Cardiac muscle cell (in vitro differentiated cells and primary cell): ENCODE results near the gene NDUFA11. TPM values are rescaled to one million over a fixed set of nuclear protein-coding genes. Genes with fewer than 3 reads are reported as not detected.

Experiments
- DNase-seq, 2 donors: peaks; one replicate each; pipeline versions ENCODE4 v3.0.0 to v3.0.0-alpha.2; 2010 to 2017; ENCODE audit warnings: low read depth in 1 of 2, low spot score in 1 of 2
- H3K27ac ChIP-seq: fragments of 200-600 bp; sonication (generic); 2 replicates; pipeline ENCODE4 v1.5.1; 2016
- H3K27me3 ChIP-seq: fragments of 200-600 bp; sonication (generic); 2 replicates; pipeline ENCODE4 v1.6.0; 2016; ENCODE audit warnings: control low read depth
- H3K36me3 ChIP-seq: fragments of 200-600 bp; sonication (generic); 2 replicates; pipeline ENCODE4 v1.5.1; 2016; ENCODE audit warnings: control low read depth
- H3K4me1 ChIP-seq: fragments of 200-600 bp; sonication (generic); 2 replicates; pipeline ENCODE4 v1.8.1; 2017; ENCODE audit warnings: low read depth, mild to moderate bottlenecking, mixed run types
- H3K4me3 ChIP-seq: fragments of 200-600 bp; sonication (generic); 2 replicates; pipeline ENCODE4 v1.5.1; 2016; ENCODE audit warnings: mild to moderate bottlenecking
- H3K9me3 ChIP-seq: fragments of 200-600 bp; sonication (generic); 2 replicates; pipeline ENCODE4 v1.5.1; 2017; ENCODE audit warnings: low read depth, mild to moderate bottlenecking, control low read depth
- CTCF ChIP-seq: IDR thresholded peaks from 2 replicates; pipeline ENCODE4 v1.5.1; 2012; ENCODE audit warnings: low read depth, mild to moderate bottlenecking, low read length
- polyA plus RNA-seq: library from polyadenylated mRNA; unstranded; fragments of >200 nt; fragmentation: Nextera tagmentation; extraction: Ambion mirVana; gene quantifications from 2 replicates; pipeline ENCODE4 v1.2.1, GENCODE V29; 2016
- total RNA-seq: library from RNA; depleted of rRNA; stranded (reverse); fragments of >200 nt; gene quantifications from 2 replicates; pipeline ENCODE4 v1.2.3, GENCODE V29; 2016

Gene NDUFA11
- total and polyA plus RNA-seq, 2 experiments from 2014 or later: 295 to 760 TPM

- Histone ChIP-seq H3K36me3 (peaks cover 25% of the 10 kb centered on the region), H3K9me3 (no peaks in the 10 kb centered on the region), H3K4me1 (no peaks in the 10 kb centered on the region), H3K4me3 (no peak overlapping the region), H3K27ac (no peak overlapping the region), H3K27me3 (no peaks in the 10 kb centered on the region)
- peak in 1 of 2 donors; percentile 75 for DNase-seq
- no peak for TF ChIP-seq CTCF
Observed at GRCh38 chr19:5934774-5935472, 31.3 kb upstream of the NDUFA11 start.

GRCh38 chr19:5934069-5934401 is 30.4 kb upstream of the NDUFA11 start:
- Histone ChIP-seq H3K27ac (peak overlapping the region; percentile 74), H3K36me3 (peaks cover 30% of the 10 kb centered on the region), H3K9me3 (no peaks in the 10 kb centered on the region), H3K27me3 (no peaks in the 10 kb centered on the region), H3K4me3 (no peak overlapping the region), H3K4me1 (no peaks in the 10 kb centered on the region)
- no peak for DNase-seq
- TF ChIP-seq CTCF: no peak

- Histone ChIP-seq H3K36me3 (peaks cover 35% of the 10 kb centered on the region), H3K27me3 (no peaks in the 10 kb centered on the region), H3K4me1 (no peaks in the 10 kb centered on the region), H3K4me3 (no peak overlapping the region), H3K27ac (peak overlapping the region; percentile 74), H3K9me3 (no peaks in the 10 kb centered on the region)
- TF ChIP-seq CTCF: no peak
- DNase-seq: no peak
Observed at GRCh38 chr19:5933391-5934068, 29.9 kb upstream of the NDUFA11 start.

- H3K27me3 ChIP-seq: no peaks in the 10 kb centered on the region
- no peak for TF ChIP-seq CTCF
- no peaks in the 10 kb centered on the region for H3K4me1 ChIP-seq
- peak overlapping the region; percentile 74 for H3K27ac ChIP-seq
- peaks cover 43% of the 10 kb centered on the region for H3K36me3 ChIP-seq
- no peak for DNase-seq
- H3K4me3 ChIP-seq: no peak overlapping the region
- H3K9me3 ChIP-seq: no peaks in the 10 kb centered on the region
Observed at GRCh38 chr19:5932609-5933262, 29.1 kb upstream of the NDUFA11 start.

GRCh38 chr19:5932146-5932545 is 28.6 kb upstream of the NDUFA11 start:
- no peak overlapping the region for H3K27ac ChIP-seq
- H3K9me3 ChIP-seq: no peaks in the 10 kb centered on the region
- no peaks in the 10 kb centered on the region for H3K27me3 ChIP-seq
- TF ChIP-seq CTCF: no peak
- DNase-seq: no peak
- H3K4me1 ChIP-seq: no peaks in the 10 kb centered on the region
- peaks cover 46% of the 10 kb centered on the region for H3K36me3 ChIP-seq
- H3K4me3 ChIP-seq: no peak overlapping the region
